GM19351 (cell line): ENCODE data around the gene RYR3.

Experiments used
- ATAC-seq: cut with Tn5 transposase; IDR thresholded peaks from one replicate; pipeline ENCODE4 v1.9.1; 2021; ENCODE audit warnings: mild to moderate bottlenecking, moderate library complexity; ENCODE audit not compliant: unreplicated experiment

Gene RYR3

GRCh38 chr15:33317896-33318295 lies 7.1 kb downstream of the RYR3 start:
- ATAC-seq: no peak

DNA sequence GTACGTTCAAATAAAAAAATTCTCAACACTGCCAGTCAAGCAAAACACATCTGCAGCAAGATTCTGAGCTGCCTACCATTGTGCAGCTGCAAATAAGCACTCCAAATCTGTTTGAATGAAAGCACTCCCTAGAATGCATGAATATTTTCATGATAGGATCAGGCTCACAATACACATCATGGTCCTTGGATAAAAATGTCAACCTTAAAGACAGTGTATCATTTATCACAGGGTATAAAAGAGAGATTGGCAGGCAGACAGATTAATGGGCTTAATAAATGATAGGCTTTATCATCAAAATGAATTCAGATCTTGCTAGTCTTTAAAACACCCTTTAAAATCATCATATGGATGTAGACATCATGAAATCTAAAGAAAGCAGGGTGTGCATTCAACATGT lies 9.2 kb downstream of the RYR3 start:
- no peak for ATAC-seq

- ATAC-seq: no peak
Measured at GRCh38 chr15:33322091-33322490, 11.3 kb downstream of the RYR3 start.

- no peak for ATAC-seq
Measured at GRCh38 chr15:33324609-33325008, 13.8 kb downstream of the RYR3 start.

DNA sequence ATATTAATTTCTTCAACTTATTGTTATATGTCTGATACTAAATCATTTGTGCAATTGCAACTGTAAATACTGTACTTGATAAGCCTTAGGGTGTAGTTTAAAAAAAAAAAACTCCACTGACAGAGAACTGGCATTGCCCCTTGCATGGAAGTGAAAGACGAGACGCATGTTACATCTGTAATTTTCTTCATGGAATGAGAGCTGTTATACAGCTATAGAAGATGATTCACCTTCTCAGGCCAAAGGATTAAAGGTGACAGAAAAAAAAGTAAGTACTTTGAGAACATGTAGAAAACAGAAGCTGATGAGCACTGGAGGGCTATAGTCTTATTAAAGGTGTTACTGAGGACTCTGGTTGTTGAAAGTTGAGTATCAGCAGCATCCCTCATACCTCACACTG lies 16.1 kb downstream of the RYR3 start:
- no peak for ATAC-seq

DNA sequence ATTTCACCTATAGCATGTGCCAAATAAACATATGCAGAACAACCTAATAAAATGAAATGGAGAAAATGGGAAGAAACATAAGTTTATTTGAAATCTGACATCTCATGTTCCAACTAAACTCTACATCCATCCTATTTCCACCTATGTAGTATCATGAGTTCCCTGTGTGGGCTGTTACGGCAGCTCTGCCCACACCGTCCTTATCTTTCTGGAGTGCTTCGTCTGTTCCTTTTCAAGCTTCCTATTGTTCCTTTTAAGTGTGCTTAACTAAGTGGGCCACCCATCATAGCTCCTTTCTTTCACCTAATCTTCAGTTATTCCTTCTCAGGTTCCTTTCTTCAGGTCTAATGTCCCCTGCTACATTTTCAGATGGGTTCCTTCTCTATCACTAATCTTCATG lies 17.3 kb downstream of the RYR3 start:
- no peak for ATAC-seq

- no peak for ATAC-seq
Measured at GRCh38 chr15:33329457-33329856, 18.7 kb downstream of the RYR3 start.

DNA sequence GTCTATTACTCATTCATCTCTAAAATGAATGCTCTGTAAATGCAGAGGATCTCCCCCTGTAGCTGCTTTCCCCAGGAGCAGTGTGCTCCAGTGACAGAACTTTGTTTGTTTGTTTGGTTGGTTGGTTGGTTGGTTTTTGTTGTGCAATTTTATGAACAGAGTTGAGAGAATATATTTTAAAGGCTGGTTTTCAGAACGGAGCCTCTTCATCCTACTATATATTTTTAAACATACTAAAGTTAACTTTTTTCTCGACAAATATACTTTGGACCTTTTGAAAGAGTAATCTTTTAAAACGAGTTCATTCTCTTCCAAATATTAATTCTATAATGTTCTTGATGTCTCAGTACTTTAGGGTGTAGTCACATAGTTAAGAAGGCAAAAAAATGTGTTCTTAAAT lies 20.2 kb downstream of the RYR3 start:
- no peak for ATAC-seq

DNA sequence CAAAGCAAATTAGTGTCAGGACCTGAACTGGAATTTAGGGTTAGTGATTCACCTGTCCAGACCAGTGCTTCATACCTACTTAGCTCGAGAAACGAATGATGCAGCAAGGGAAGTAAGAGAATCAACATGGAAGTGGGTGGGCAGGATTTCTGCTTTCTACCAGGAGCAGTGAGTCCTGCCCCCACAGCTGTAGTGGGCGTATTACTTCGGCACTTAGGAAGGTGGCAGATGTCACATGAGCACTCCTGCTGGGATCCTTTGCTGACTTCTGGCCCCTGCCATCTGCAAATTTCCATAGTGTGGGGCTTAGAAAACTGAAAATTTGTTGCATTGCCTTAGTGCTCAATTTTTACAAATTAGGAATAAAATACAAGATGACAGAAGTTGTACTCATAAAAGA lies 31.2 kb downstream of the RYR3 start:
- ATAC-seq: no peak

- no peak for ATAC-seq
Measured at GRCh38 chr15:33343275-33343674, 32.5 kb downstream of the RYR3 start.

- ATAC-seq: peak; percentile 47
Measured at GRCh38 chr15:33344111-33344510, 33.3 kb downstream of the RYR3 start.

GRCh38 chr15:33344530-33344929 lies 33.8 kb downstream of the RYR3 start:
- peak; percentile 34 for ATAC-seq

- no peak for ATAC-seq
Measured at GRCh38 chr15:33354411-33354810, 43.6 kb downstream of the RYR3 start.

GRCh38 chr15:33357845-33358244 lies 47.1 kb downstream of the RYR3 start:
- ATAC-seq: no peak

- ATAC-seq: no peak
Measured at GRCh38 chr15:33358306-33358705, 47.5 kb downstream of the RYR3 start.

DNA sequence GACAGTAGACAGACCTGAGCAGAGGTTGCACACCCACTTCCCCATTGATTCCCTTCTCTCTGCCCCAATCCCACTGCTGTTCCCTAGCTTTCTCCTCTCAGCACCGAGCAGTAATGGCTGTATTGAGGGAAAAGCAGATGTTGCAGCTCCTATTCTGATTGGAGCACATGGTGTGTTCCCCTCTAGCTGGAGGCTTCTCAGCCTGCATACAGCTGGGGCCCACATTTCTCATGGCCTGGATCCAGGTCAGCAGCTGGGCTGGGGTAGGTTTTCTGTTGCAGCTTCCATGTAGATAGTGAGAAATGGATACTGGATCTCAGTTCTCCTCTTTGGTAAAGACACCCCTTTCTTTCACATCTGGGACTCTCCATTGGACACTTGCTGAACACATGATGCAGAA lies 50.1 kb downstream of the RYR3 start:
- no peak for ATAC-seq

- ATAC-seq: no peak
Measured at GRCh38 chr15:33369941-33370622, 59.3 kb downstream of the RYR3 start.

DNA sequence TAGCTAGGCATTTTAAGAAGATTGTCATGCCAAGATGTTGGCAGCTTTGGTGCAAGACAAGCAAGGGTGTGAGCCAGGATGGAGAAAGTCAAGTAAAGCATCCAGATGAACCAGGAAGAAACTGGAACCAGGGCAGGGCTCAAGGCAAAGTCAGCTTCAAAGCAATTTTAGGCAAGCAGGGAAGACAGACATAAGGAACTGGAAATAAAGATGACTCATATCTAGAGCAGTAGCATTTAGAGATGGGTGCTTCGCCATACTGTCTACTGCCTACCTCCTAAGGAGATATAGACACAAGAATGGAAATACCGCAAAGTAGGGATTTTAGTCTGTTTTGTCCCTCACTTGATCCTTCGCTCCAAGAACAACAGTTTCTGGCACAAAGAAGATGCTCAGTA lies 59.9 kb downstream of the RYR3 start:
- ATAC-seq: no peak

GRCh38 chr15:33371159-33371558 lies 60.4 kb downstream of the RYR3 start:
- ATAC-seq: no peak

- no peak for ATAC-seq
Measured at GRCh38 chr15:33374226-33374914, 63.6 kb downstream of the RYR3 start.

DNA sequence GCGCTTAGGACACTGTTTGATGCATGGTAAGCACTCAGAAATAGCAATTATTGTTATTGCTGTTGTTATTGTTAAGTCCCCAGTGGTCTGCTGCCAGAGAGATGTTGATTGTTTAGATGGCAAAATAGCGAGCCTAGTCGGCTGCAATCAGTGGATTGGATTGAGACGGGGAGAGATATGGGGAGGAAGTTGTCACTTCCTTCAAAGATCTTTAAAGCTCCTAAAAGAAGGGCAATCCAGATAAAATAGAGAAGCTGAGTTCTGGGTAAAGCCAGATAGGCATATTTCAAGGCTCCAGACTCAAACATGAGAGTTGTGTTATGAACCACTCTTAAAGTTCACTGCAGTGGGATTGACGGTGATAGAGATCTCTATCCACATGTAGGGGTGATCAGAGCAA lies 64.5 kb downstream of the RYR3 start:
- ATAC-seq: no peak

- ATAC-seq: no peak
Measured at GRCh38 chr15:33377204-33377603, 66.4 kb downstream of the RYR3 start.
